DMS79 (cell line): Measurements from ENCODE around the gene FAM168A.

Experiments used
- DNase-seq: peaks from one replicate; lab custom pipeline; 2025; lab: John Stamatoyannopoulos, UW

Gene FAM168A

DNA sequence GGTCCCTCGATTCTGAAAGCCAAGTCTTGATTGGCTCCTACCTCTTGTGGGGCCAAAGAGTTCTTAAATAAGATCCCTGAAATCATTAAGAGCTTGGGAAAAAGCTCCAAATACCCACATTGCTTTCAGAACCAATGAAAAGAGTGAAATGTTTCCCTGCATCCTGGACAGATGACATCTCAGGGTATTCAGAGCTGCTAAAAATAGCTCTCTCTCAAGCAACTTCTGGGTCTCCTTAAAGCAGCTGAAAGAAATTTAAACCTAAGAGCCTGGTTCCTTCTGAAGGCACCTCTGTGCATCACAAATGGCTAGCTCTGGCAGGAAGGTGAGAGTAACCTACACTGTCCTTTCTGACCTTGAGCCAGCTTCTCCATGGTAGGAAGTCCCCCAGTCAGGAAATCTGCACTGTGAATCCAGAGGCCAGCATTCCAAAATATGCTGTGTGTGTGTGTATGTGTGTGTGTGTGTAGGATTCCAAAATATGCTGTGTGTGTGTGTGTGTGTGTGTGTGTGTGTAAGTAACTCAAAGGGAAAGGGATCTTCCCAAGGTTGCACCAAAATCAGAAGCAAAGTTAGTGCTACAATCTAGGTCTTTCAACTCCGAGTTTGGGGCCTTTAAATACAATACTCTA lies 171.6 kb downstream of the FAM168A start:
- DNase-seq, result no peak

DNA sequence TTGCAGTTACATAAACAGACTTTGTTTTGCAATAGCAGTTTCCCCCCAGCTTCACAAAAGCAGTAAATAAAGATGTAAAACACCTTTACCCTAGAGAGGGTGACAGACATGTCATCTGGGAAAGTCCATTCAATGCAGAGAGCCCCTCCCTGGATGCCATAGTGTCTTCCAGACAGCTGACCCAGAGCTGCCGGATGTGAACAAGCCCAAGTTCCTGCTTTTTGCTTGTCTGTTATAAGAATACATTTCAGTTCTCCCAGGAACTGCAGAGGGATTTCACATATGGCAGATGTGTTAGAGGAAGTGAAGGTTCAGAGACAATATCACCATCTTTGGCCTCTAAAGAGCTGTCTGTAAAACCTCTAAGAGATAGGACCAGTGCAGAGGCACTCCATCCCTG lies 172.8 kb downstream of the FAM168A start:
- DNase-seq, result no peak

DNA sequence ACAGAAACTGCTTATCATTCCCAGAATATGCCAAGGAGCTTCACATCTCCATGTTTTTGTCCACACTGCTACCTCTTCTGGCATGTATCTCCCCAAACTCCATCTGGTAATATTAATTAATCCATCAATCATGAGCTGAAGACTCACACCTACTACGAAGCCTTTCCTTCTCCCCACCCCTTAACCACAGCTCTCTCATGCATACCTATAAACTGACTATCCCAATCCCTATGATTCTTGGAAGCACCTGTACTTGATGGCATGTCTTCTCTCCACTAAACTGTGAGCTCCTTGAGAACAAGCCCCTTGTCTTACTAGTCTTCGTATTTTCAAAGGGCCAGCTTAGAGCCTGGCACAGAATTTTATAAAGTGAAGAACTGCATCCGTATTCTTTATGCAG lies 174.4 kb downstream of the FAM168A start:
- no peak for DNase-seq

DNA sequence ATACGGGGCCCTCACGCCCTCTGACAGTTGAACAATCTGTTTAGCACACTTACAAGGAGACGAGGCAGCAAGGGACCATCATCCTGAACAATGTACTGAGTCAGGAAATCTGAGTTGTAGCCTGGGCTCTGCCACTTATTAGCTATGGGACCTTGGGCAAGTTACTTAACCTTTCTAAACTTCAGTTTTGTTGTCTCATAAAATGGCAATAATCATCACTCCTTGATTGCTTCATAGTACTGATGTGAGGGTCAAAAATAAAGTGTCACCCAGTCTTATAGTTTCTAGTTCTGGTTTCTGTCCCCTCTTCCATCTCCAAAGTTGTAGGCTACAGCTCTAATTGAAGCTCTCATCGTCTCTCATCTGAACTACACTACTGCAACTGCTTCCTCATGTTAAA lies 175.0 kb downstream of the FAM168A start:
- DNase-seq, result no peak

DNA sequence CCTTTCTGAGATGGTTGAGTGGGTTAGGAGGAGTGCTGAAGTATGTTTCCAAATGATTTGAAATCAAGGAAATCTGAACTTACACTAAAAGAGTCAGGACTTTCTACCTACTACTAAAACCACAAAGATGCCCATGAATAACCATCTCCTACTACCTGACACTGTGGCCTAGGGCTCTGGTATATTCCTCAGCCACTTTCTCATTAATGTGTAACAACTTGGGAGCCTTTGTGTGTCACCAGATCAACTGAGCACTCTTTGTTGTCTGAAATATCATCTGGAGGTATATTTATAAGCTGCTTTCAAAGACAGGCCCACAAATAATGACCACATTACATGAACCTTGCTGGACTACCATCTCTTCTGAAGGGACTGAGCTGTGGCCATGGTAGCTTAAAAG lies 177.8 kb downstream of the FAM168A start:
- DNase-seq, result no peak

DNA sequence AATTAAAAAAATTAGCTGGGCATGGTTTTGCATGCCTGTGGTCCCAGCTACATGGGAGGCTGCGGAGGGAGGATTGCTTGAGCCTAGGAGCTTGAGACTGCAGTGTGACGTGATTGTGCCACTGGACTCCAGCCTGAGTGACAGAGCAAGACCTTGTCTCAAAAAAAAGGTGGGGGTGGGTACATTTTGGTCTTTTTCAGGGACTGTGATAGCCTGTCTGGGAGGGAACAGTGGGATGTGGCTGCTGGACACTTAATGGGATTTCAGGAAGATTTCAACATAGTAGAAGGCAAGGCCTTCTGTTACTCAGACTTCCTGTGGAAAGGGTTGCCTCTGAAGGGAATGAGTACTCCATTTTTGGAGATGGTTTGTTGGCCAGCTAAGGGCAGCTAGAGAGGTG lies 181.1 kb downstream of the FAM168A start:
- DNase-seq, result no peak

DNA sequence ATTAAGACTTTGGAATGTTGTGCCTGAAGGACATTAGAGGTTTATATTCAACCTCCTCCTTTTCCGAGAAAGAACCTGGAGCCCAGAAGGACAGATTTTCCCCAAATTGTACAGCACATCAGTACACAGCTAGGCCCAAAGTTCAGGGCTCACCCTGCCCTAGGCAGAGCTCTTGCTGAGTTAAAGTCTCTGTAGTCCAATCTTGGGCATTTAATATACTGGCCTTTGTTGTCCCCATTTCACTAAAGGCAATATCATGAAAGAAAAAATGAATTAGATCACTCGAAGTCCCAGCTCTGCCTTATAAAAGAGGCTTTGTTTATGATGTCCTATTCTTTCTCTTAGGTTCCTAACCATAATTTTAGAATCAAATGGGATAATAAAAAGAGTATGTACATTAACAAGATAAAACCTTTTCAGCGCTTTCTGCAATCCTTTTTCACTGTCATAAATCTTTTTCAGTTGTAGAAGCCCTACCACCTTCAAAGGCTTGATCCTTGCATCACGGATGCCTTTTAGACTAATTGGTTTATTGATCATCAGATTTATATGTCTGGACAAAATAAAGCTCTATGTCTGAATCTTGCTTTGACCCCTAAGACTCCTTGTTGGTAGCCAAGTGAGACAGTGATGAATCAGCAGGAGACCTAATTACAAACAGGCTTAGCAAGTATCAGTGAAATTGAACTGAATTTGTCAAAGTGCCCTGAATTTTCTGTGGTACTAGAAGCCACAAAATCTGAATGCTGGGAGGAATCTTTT lies 181.9 kb downstream of the FAM168A start:
- no peak for DNase-seq

DNA sequence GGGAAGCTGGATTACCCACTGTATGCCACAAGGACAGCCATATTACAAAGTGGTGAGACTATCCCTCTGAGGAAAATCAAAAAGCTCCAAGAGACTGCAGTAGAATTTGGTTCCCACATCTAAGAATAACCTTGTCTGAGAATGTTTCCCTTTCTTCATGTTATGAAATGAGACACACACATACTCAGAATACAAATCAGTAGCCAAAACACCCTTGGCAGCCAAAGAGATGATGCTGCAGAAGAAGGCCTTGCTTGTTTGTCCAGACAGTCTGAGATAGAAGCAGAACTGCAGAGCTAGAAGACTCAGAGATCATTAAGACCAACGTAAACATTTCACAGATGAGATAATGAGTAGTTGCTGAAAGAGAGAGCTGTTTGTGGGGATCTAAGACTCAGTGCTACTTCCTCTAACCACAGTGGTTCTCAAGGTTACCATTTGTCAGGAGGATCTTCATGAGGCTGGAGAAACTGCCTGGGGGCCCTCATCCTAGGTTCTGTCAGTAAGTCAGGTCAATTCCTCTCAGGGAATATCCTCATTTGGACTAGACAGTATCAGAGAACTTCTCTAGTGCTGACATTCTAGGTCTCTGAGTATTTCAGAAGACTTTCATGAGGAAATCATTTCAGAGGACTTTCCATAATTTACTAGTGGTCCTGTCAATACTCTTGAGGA lies 182.8 kb downstream of the FAM168A start:
- no peak for DNase-seq

DNA sequence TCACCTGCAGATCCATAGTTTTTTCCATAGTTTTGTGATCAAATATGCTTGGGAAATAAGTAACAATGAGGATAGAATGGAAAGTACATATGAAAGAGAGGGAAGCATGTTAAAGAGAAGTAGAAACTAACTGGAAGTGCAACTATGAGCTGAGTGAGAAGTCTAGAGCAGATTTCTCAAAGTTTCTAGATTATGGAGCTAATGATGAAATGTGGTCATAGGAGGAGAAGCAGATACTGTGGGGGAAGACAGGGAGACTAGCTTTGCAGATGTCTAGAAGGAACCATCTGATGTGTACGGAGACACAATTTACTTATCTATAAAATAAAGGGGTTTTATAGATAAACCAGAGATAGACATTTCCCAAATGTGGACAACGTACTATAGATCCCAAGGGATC lies 184.7 kb downstream of the FAM168A start:
- DNase-seq, result no peak

DNA sequence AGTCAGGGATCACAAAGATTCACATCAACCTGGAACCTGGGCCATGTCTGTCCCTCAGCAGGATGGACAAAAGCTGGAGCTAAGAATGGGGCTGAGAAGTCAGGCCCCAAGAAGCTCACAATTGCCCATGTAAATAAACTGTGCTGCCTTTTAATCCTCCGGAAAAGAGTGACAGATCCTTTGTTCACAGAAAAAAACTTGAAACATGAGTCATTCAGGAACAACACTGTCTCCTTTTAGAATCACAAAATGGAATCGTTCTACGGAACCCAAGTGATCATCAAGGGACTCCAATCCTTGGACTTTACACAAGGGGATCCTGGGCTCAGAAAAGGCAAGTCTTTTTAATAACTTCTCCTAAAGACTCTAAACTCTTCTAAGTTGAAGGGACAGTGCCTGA lies 185.6 kb downstream of the FAM168A start:
- DNase-seq, result no peak

DNA sequence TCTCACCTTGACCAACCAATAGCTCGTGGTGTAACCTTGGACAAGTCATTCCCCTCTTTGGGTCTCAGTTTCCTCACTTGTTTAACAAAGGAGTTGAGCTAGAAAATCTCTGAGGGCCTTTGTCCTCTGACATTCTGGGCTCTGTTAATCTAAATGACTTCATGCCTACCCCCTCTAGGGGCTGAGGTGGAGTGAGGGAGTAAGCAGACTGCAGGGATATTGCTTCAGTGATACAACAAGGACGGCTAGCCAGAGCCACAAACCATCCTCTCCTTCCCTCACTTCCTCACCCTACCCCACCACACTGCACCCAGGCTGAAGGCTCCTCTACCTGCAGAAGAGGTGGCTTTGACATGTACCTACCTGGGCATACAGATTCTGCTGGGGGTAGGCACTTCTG lies 186.9 kb downstream of the FAM168A start:
- DNase-seq, result no peak

DNA sequence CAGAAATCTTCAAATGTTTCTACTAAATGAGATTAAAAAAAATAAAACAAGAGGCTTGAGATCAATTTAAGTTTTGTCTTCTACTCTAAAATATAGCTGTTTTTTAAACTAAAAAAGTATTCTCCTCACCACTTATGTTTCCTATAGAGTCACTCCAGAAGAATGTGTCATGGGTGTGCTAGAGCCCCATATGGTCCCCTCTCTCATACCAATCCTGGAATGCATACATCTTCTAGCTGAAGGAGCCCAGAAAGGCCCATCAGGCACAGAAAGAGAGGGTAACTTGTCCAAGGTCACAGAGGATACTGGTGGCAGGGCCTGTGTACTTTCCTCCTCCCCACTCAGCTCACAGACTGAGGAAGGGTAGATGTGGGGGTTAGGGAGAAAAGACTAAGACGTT lies 187.3 kb downstream of the FAM168A start:
- no peak for DNase-seq

DNA sequence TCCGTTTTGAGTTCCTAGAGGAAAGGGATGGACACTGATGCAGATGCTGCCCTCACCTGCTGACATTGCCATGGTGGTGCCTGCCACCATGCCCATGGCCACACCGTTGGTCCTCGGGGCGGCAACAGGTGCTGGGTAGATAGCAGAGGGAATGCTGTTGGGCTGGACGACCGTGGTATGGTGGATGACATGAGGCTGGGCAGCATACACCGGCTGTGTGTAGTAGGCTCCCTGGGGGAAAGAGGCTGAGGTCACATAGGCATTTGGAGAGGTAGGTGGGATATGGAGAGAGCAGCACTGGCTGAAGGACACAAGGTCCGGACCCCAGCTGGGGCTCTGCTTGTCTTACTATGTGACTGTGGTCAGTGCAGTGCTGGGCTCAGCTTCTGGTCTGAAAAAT lies 188.5 kb downstream of the FAM168A start:
- no peak for DNase-seq

DNA sequence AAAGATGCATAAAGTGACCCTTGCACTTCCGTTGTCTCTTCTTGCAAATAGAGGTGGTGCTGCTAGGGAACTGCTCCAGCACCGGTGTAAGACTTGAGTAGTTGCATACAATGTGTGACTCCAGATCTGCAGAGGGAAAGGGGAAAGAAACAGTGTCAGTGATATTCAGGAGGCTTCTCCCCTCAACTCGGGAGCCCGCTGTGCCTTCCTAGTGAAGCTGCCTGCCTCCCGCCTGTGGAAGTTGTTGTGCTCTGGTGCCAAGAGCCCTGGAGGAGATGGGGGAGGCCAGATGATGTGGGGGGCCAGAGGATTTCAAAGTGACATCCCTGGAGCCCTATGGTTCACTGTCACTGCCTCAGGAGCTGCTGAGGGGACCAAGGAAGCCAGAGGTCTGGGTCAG lies 191.3 kb downstream of the FAM168A start:
- DNase-seq, result no peak

DNA sequence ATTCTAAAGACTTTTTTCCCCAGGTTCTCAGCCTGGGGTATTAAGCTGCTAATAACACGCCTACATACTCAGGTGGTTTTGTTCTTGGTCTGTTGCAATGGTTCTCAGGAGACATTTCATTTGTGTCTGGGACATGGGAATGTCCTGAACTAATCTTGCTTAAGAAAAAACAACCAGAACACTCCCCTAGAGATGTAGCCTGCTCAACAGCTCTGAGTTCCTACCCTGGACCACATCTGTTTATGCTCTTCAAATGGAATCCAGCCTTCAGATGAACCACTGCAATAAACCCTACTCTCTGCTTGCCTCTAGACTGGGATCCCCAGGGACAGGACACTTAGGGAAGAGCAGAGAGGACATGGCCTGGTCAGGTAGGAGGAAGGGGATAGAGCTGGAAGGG lies 191.8 kb downstream of the FAM168A start:
- no peak for DNase-seq

DNA sequence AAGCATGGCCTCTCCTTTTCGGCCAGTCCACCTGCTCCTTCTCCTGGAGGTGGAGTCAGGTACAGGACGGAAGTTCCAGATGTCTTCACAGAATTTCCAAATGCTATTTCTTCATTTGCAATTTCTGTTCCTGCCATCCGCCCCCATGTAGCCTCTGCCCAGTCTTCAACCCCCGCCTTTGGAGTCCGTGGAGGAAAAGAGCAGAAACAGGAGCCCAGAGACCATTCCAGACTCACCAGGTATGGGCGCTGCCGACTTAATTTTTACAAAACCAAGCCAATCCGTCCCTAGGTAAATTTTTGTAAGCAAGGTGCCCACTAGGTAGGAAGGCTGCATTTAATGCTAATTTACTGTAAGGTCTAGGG lies 192.8 kb downstream of the FAM168A start:
- no peak for DNase-seq

DNA sequence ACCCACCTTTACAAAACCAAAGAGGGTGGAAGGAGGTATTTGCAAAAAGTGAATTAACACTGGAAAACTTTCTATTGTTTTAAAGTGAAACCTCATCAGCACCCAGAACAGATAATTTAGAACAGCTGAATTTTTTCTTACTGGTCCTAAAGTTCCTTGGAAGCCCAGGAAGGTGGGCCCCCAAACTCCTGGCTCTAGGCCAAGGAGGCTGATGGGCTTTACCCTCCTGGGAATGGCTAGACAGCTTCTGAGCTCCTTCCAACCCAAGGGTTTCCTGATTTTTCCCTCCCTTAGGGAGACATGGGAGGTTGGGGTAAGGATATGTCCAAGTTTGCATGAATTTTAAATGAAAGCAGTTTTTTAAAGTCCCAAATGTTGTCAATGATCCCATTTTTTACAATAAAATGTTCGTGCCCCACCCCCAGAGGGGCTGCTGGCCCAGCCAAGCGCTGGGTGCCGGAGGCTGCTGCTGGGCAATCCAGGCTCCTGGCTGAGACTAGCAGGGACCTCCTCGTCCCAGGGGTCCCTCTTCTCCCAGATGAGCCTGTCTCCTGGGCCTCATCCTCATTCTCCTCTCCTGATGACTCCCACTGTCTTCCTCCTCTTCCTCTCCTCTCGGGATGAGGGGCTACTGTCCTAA lies 193.3 kb downstream of the FAM168A start:
- no peak for DNase-seq

DNA sequence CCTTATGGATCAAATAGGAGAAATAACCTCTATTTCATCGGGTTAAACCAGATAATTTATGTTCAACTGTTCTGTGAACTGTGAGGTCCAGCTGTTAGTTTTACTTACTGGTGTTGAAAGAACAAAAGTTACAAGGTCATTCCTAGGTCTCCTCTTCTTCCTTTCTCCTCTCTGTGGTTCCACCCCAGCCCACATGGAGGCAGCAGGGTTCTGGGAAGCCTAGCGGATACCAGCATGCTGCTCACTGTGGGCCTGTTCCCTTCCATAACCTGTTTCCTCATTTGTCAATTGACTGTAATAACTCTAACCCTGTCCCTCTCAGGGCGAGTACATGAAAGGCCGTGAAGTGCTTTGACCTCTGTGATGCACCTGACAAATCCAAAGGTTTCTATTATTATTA lies 193.9 kb downstream of the FAM168A start:
- DNase-seq, result no peak

DNA sequence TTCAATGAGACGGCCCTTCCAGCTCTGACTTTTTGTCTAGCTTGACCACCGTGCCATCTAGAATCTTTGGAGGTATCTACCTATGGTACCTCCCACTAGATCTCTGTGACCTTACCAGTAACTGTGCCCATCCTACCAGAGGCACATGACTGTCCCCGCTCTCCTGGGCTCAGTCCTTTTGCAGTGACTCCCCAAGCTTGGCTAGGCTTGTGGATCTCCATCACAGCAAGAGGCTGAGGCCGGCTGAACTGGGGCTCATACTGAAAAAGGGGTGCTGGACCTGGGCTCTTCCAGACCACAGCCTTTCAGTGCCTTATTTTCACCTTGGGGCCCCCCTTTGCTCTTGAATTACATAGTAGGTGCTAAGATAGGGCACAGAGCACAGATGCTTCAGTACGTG lies 194.4 kb downstream of the FAM168A start:
- no peak for DNase-seq

DNA sequence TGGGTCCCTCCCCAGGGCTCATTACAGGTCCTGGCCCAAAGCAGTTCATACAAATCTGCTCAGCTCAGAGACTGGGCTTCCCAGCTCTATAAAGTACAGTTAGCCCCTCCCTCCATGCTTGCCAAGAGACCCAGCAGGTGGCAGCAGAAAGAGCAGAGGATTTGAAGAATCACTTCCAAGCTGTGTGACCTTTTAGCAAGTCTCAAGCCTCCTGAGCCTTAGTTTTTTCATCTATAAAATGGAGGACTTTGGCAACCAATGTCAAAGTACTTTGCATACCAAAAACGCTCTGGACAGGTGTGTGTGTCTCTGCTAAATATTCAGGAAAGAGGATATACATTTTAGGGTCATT lies 195.1 kb downstream of the FAM168A start:
- DNase-seq, result no peak

DNA sequence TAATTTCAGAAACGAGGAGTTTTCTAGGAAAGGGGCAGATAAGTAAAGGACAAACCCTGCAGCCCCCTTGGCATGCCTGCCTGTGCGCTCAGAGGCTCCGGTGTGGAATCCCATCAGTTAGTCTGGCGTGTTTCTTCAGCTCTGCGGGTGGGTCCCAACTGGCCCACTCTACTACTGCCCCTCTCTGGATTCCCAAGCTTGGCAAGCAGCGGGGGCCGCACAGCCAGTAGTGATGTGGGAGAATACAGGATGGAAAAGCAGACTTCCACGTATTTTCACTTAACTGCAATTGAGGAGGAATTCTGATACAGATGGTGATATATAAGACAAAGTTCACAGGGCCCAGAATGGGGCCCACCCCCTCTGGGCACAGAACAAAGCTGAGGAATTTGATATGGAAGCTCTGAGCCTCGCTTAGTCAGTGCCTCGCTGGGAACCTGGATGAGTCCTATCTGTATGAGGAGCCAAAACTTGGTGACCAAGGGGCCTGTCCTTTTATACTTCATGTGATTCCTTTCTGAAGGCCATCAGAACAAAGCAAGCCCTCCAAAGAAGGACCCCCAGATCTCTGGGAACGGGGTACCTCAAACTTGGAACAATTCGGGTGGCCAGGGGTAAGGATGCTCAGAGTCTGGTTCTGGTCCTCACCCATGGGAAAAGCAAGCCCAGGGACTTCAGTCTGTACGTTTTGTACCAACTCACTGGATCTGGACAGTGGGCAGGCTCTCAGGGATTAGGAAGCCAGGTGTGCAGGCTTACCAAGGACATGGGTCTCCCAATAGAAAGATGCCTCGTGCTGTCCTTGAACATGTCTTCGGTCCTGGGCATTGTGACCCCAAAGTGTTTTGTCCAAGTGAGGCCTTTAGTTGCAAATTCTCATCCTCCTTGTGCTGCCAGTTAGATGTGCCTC lies 195.7 kb downstream of the FAM168A start:
- no peak for DNase-seq
